A549 (cell line): ENCODE results near the gene RNF34. TPM values are rescaled to one million over a fixed set of nuclear protein-coding genes. Genes with fewer than 3 reads are reported as not detected.

Experiments used
- ATAC-seq, 2 experiments: fragments of 200-7000 bp in 1 of 2; fragments of >200 bp in 1 of 2; cut with Nextera tagmentation in 1 of 2; cut with Tn5 transposase in 1 of 2; 3 replicates each; pipeline versions ENCODE4 v1.8.0 to v1.9.1; 2018 to 2020; ENCODE audit warnings: mild to moderate bottlenecking in 1 of 2, moderate library complexity in 1 of 2
- CTCF ChIA-PET: fragments of 300-600 bp; sonication (Branson Sonifier 250); formaldehyde crosslinking; extraction: SDS; loops from one replicate; lab custom pipeline; 2021; ENCODE audit warnings: antibody characterized with exemption, inconsistent platforms; lab: Yijun Ruan, JAX
- POLR2A ChIA-PET: fragments of 350-600 bp; formaldehyde crosslinking; extraction: SDS; loops from one replicate; lab custom pipeline; 2021; ENCODE audit warnings: antibody characterized with exemption, inconsistent platforms; lab: Yijun Ruan, JAX
- DNase-seq, 2 experiments: peaks; one replicate each; pipeline versions ENCODE4 v3.0.0 to v3.0.0-alpha.2; 2011 to 2016; ENCODE audit warnings: low read depth in 1 of 2, low spot score in 1 of 2
- FAIRE-seq: peaks from 2 replicates; lab custom pipeline; 2011; peaks lifted over from hg19 to GRCh38; lab: Jason Lieb, UNC
- H3K27ac ChIP-seq, 2 experiments: fragments of >200 bp; sonication (Bioruptor Twin); formaldehyde crosslinking; 3 replicates each; pipeline ENCODE4 v1.5.1; 2016 to 2017
- H3K4me1 ChIP-seq: fragments of >200 bp; sonication (Bioruptor Twin); formaldehyde crosslinking; 3 replicates; pipeline ENCODE4 v1.6.1; 2016
- H3K4me2 ChIP-seq: fragments of >200 bp; sonication (Bioruptor Twin); formaldehyde crosslinking; 3 replicates; pipeline ENCODE4 v1.6.1; 2016
- H3K4me3 ChIP-seq: fragments of >200 bp; sonication (Bioruptor Twin); formaldehyde crosslinking; 3 replicates; pipeline ENCODE4 v1.5.1; 2016
- H3K9me3 ChIP-seq: fragments of >200 bp; sonication (Bioruptor Twin); formaldehyde crosslinking; 3 replicates; pipeline ENCODE4 v1.6.1; 2016
- CHD2 ChIP-seq: fragments of 150-350 bp; IDR thresholded peaks from 2 replicates; pipeline ENCODE4 v1.6.1; 2014; ENCODE audit warnings: low read length; ENCODE audit not compliant: partially characterized antibody
- FOSL2 ChIP-seq, 2 experiments: fragments of 450-650 bp in 1 of 2; fragments of >200 bp in 1 of 2; sonication (Bioruptor Twin) in 1 of 2; formaldehyde crosslinking; IDR thresholded peaks; 2 replicates each; pipeline versions ENCODE4 v1.5.0 to v1.6.1; 2016 to 2020; ENCODE audit warnings: mild to moderate bottlenecking in 1 of 2, moderate library complexity in 1 of 2
- HOXB13 ChIP-seq: fragments of 250-450 bp; sonication (Bioruptor Pico); IDR thresholded peaks from 2 replicates; pipeline ENCODE4 v1.5.0; 2020; ENCODE audit warnings: low read depth, mild to moderate bottlenecking, moderate library complexity
- JUN ChIP-seq, 2 experiments: fragments of >200 bp; sonication (Bioruptor Twin); formaldehyde crosslinking; IDR thresholded peaks; 2 replicates in 1 of 2; 3 replicates in 1 of 2; pipeline ENCODE4 v1.6.1; 2016 to 2017
- KDM5A ChIP-seq: fragments of 200-600 bp; sonication (generic); IDR thresholded peaks from 2 replicates; pipeline ENCODE4 v1.6.1; 2016; ENCODE audit warnings: antibody characterized with exemption, mild to moderate bottlenecking
- NFE2L2 ChIP-seq: fragments of 150-350 bp; conservative IDR thresholded peaks from 2 replicates; pipeline ENCODE4 v1.6.1; 2014; ENCODE audit warnings: low read length
- NPAS2 ChIP-seq: fragments of 250-450 bp; sonication (Bioruptor Pico); IDR thresholded peaks from 2 replicates; pipeline ENCODE4 v1.8.0; 2022; ENCODE audit warnings: mild to moderate bottlenecking, moderate library complexity, borderline replicate concordance
- NR3C1 ChIP-seq: fragments of >200 bp; sonication (Bioruptor Twin); formaldehyde crosslinking; IDR thresholded peaks from 3 replicates; pipeline ENCODE4 v1.6.1; 2017
- PHF8 ChIP-seq: fragments of 200-600 bp; sonication (generic); IDR thresholded peaks from 2 replicates; pipeline ENCODE4 v1.6.1; 2016; ENCODE audit warnings: low read depth, mild to moderate bottlenecking, antibody characterized with exemption, moderate library complexity, borderline replicate concordance
- POLR2AphosphoS2 ChIP-seq: conservative IDR thresholded peaks from 2 replicates; pipeline ENCODE4 v1.6.1; 2012; ENCODE audit warnings: low read length, improper control_type of control experiment, inconsistent platforms
- RCOR1 ChIP-seq: fragments of 150-350 bp; IDR thresholded peaks from 2 replicates; pipeline ENCODE4 v1.6.1; 2014; ENCODE audit warnings: antibody characterized with exemption, low read length, low read depth
- RFX5 ChIP-seq: fragments of 450-650 bp; IDR thresholded peaks from 2 replicates; pipeline ENCODE4 v1.7.1; 2014; ENCODE audit warnings: antibody characterized with exemption, mild to moderate bottlenecking, moderate library complexity
- RNF2 ChIP-seq: fragments of 200-600 bp; sonication (generic); IDR thresholded peaks from 2 replicates; pipeline ENCODE4 v1.6.1; 2016; ENCODE audit warnings: low read depth, mild to moderate bottlenecking, antibody characterized with exemption, moderate library complexity, borderline replicate concordance
- SREBF2 ChIP-seq: fragments of 450-650 bp; IDR thresholded peaks from 2 replicates; pipeline ENCODE4 v1.6.1; 2014; ENCODE audit warnings: mild to moderate bottlenecking, moderate library complexity
- TFCP2L1 ChIP-seq: fragments of 250-450 bp; sonication (Bioruptor Pico); IDR thresholded peaks from 2 replicates; pipeline ENCODE4 v1.5.0; 2021; ENCODE audit warnings: mild to moderate bottlenecking
- TP53 ChIP-seq: fragments of 250-450 bp; sonication (Bioruptor Pico); IDR thresholded peaks from 2 replicates; pipeline ENCODE4 v1.5.0; 2021; ENCODE audit warnings: mild to moderate bottlenecking, moderate library complexity
- ZNF302 ChIP-seq: fragments of 250-450 bp; sonication (Bioruptor Pico); IDR thresholded peaks from 2 replicates; pipeline ENCODE4 v1.9.0; 2021; ENCODE audit warnings: inconsistent platforms, mild to moderate bottlenecking, moderate library complexity
- ZSCAN20 ChIP-seq: fragments of 250-450 bp; sonication (Bioruptor Pico); IDR thresholded peaks from 2 replicates; pipeline ENCODE4 v1.8.0; 2022; ENCODE audit warnings: mild to moderate bottlenecking, moderate library complexity
- whole genome bisulfite sequencing: methylation state at CpG from one replicate; pipeline ENCODE4 v1.1.6; 2017; ENCODE audit errors: missing lambda C conversion rate; 5-methylcytosine and 5-hydroxymethylcytosine counted together
- polyA plus RNA-seq, 4 experiments: library from polyadenylated mRNA; depleted of rRNA in 3 of 4; stranded (reverse); fragments of >200 nt; fragmentation: RNase III in 1 of 4; extraction: RNeasy Plus Mini Kit Qiagen cat#74134 plus additional on column Dnase treatment in 1 of 4; gene quantifications; 2 replicates in 3 of 4; 3 replicates in 1 of 4; pipeline ENCODE4 v1.2.3, GENCODE V29; 2011 to 2017
- TF ChIP-seq, protein P1 (sequence below): fragments of 200-600 bp; sonication (generic); IDR thresholded peaks from 2 replicates; pipeline ENCODE4 v1.6.1; 2016; ENCODE audit warnings: antibody characterized with exemption, mild to moderate bottlenecking, moderate library complexity
- TF ChIP-seq, protein P2 (sequence below): fragments of >200 bp; sonication (Bioruptor Twin); formaldehyde crosslinking; IDR thresholded peaks from 2 replicates; pipeline ENCODE4 v1.6.1; 2016
- TF ChIP-seq, protein P3 (sequence below): IDR thresholded peaks from 2 replicates; pipeline ENCODE4 v1.6.1; 2012; ENCODE audit warnings: low read depth, borderline replicate concordance

The RNF34 gene
- polyA plus RNA-seq, 2 of the 4 experiments (the other 2 are of a cell fraction) = 44.5 to 59.4 TPM

DNA sequence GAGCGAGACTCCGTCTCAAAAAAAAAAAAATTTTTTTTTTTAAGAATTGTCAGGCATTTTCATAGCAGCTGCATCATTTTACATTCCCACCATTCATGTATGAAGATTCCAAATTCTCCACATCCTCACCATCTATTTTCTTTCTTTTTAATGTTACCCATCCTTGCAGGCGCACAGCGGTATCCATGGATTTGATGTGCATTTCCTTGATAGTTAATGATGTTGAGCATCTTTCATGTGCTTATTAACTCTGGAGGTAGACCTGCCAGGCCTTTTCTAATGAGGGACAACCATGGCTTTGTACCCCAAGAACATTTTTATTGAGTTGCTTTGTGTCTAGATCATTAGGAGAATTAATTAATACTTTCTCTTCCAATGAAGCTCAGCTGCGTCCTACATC is 1.6 kb upstream of the RNF34 start:
- Histone ChIP-seq H3K4me3 (no peak overlapping the region), H3K4me1 (peaks cover 19% of the 10 kb centered on the region)
- no peak for DNase-seq
- POLR2A ChIA-PET = no interaction called here
- no peak for TF ChIP-seq RFX5
- no peak for TF ChIP-seq HOXB13 (CRISPR knock-in tag)
- TF ChIP-seq, all 56 proteins: peak for 0
- Histone ChIP-seq H3K4me2 (peak overlapping the region; percentile 92), H3K9me3 (no peaks in the 10 kb centered on the region), H3K27ac (peak overlapping the region in 1 of 2 experiments; percentile 88; a peak in 1 of 6 replicates)
- ATAC-seq (no peak), FAIRE-seq (no peak)
- WGBS = 98% methylated on average over 5 of the region's 5 CpGs
- CTCF ChIA-PET = interaction anchor here (0.8 kb wide), 1 partner anchor 63 kb away, joined by 4 read pairs; no protein-coding TSS in a partner anchor

DNA sequence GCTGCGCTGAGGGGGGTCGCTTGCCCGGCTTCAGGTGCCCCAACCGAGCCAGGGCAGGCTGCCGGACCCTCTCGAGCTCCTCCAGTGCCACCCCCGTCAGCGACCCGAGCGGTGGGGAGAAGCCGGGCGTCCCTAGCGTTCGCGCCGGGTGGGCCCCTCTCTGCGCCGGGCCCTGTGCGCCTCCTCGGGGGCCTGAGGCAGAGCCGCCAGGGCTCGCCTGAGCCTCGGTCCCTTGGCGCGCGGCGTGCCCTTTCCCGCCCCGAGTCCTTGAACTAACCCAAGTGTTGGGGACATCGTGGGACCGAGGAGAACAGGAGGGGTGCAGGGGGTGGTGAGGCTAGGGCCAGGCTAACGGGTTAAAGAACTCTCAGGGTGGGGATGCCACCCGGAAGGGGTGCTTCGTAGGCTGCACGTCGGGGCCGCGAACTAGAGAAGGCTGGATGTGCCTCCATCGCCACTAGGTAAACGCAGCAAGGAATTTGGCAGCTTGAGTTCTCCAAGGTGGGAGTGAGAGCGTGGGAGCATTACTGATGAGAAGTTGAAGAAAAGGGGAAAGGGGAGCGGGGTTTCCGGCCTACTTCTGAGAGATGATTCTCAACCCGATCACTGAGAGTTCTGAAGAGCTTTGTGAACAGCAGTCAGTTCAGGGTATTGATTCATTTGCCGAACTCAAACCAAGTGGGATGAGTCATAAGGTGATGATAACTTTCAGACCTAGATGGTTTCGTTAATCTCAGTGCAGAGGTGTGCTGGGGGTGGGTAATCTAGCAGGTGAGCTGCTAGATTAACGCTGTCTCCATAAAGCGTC is 618 bp downstream of the RNF34 start:
- FAIRE-seq (no peak), DNase-seq (peak in 1 of 2 experiments; percentile 56), ATAC-seq (peak; percentile 71 to 73)
- Histone ChIP-seq H3K4me1 (peaks cover 19% of the 10 kb centered on the region), H3K27ac (peak overlapping the region; percentile 94 to 96), H3K4me2 (peak overlapping the region; percentile 82), H3K9me3 (no peaks in the 10 kb centered on the region), H3K4me3 (peak overlapping the region; percentile 84)
- TF ChIP-seq KDM5A (no peak), TP53 (CRISPR knock-in tag) (no peak), CHD2 (no peak), FOSL2 (IDR thresholded peaks at IDR 0.05) (no peak), FOSL2 (CRISPR knock-in tag; IDR thresholded peaks at IDR 0.05) (peak; percentile 88), PHF8 (peak; percentile 76), TFCP2L1 (0 out of 2 replicates have a peak, but pooled peaks have one; percentile 28), SREBF2 (no peak), RCOR1 (no peak), ZNF302 (CRISPR knock-in tag) (no peak), JUN (IDR thresholded peaks at IDR 0.05) (peak in 1 of 2 experiments; percentile 43; a peak in 1 of 5 replicates)
- TF ChIP-seq, protein P1, sequence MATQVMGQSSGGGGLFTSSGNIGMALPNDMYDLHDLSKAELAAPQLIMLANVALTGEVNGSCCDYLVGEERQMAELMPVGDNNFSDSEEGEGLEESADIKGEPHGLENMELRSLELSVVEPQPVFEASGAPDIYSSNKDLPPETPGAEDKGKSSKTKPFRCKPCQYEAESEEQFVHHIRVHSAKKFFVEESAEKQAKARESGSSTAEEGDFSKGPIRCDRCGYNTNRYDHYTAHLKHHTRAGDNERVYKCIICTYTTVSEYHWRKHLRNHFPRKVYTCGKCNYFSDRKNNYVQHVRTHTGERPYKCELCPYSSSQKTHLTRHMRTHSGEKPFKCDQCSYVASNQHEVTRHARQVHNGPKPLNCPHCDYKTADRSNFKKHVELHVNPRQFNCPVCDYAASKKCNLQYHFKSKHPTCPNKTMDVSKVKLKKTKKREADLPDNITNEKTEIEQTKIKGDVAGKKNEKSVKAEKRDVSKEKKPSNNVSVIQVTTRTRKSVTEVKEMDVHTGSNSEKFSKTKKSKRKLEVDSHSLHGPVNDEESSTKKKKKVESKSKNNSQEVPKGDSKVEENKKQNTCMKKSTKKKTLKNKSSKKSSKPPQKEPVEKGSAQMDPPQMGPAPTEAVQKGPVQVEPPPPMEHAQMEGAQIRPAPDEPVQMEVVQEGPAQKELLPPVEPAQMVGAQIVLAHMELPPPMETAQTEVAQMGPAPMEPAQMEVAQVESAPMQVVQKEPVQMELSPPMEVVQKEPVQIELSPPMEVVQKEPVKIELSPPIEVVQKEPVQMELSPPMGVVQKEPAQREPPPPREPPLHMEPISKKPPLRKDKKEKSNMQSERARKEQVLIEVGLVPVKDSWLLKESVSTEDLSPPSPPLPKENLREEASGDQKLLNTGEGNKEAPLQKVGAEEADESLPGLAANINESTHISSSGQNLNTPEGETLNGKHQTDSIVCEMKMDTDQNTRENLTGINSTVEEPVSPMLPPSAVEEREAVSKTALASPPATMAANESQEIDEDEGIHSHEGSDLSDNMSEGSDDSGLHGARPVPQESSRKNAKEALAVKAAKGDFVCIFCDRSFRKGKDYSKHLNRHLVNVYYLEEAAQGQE = no peak
- ChIA-PET CTCF (interaction anchor here (0.9 to 3.1 kb wide), 8 partner anchors 18 to 72 kb away, joined by 3 to 14 read pairs (median 5); partner anchors contain the start of gene ANAPC5), POLR2A (interaction anchor here (1.0 to 3.5 kb wide), 8 partner anchors 11 to 57 kb away, joined by 3 to 32 read pairs (median 5); partner anchors contain the start of gene ANAPC5)
- 1% methylated on average over 30 of the region's 48 CpGs for WGBS

DNA sequence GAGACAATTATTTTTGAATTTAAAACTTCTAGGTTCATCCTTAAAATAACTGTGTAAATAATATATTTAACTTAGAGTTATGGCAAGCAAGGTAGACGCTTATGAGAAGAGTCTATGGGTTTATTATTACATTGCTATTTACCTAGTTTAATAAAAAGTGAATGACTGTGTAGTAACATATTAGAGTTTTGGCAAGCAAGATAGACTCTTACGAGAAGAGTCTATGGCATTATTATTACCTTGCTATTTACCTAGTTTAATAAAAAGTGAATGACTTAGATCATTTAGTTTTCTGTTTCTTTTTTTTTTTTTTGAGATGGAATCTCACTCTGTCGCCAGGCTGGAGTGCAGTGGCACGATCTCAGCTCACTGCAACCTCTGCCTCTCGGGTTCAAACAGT is 3.8 kb downstream of the RNF34 start:
- 80% methylated on average over 5 of the region's 5 CpGs for WGBS
- H3K9me3 ChIP-seq = no peaks in the 10 kb centered on the region
- peaks cover 17% of the 10 kb centered on the region for H3K4me1 ChIP-seq
- no peak overlapping the region for H3K4me2 ChIP-seq
- H3K4me3 ChIP-seq = no peak overlapping the region
- H3K27ac ChIP-seq = no peak overlapping the region
- CTCF ChIA-PET = interaction anchor here (0.9 kb wide), 2 partner anchors 38 to 40 kb away, joined by 3 to 4 read pairs; no protein-coding TSS in a partner anchor
- no peak for FAIRE-seq
- DNase-seq = no peak
- no peak for TF ChIP-seq POLR2AphosphoS2
- TF ChIP-seq, protein P2, sequence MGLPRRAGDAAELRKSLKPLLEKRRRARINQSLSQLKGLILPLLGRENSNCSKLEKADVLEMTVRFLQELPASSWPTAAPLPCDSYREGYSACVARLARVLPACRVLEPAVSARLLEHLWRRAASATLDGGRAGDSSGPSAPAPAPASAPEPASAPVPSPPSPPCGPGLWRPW = no peak
- TF ChIP-seq NFE2L2 = no peak
- TF ChIP-seq NR3C1 = no peak
- TF ChIP-seq, protein P3, sequence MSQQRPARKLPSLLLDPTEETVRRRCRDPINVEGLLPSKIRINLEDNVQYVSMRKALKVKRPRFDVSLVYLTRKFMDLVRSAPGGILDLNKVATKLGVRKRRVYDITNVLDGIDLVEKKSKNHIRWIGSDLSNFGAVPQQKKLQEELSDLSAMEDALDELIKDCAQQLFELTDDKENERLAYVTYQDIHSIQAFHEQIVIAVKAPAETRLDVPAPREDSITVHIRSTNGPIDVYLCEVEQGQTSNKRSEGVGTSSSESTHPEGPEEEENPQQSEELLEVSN = no peak
- TF ChIP-seq NPAS2 (CRISPR knock-in tag) = no peak
- no peak for TF ChIP-seq ZSCAN20 (CRISPR knock-in tag)
- TF ChIP-seq FOSL2 (IDR thresholded peaks at IDR 0.05) = no peak
- TF ChIP-seq FOSL2 (CRISPR knock-in tag; IDR thresholded peaks at IDR 0.05) = no peak
- TF ChIP-seq RNF2 = no peak
- TF ChIP-seq SREBF2 = no peak
- no peak for TF ChIP-seq ZNF302 (CRISPR knock-in tag)
- ATAC-seq = no peak
- POLR2A ChIA-PET = no interaction called here
